Neural cell (in vitro differentiated cells): ENCODE results near the gene PKP1. TPM values are rescaled to one million over a fixed set of nuclear protein-coding genes. Genes with fewer than 3 reads are reported as not detected.

Experiments
- H2AFZ ChIP-seq: fragments of 200-600, 300-800 bp; sonication (generic), shearing (Covaris generic); 2 replicates; pipeline ENCODE4 v1.6.0; 2014; ENCODE audit warnings: low read depth, mild to moderate bottlenecking, antibody characterized with exemption, low read length, moderate library complexity
- H3F3A ChIP-seq: fragments of 200-600 bp; shearing (Covaris generic); 2 replicates; pipeline ENCODE4 v1.6.1; 2016; ENCODE audit warnings: mild to moderate bottlenecking, moderate library complexity, mixed read lengths, antibody characterized with exemption, low read length; ENCODE audit not compliant: insufficient read depth, poor library complexity, severe bottlenecking
- H3K27ac ChIP-seq: fragments of 200-600, 300-800 bp; sonication (generic), shearing (Covaris generic); 2 replicates; pipeline ENCODE4 v1.5.1; 2014; ENCODE audit warnings: mild to moderate bottlenecking, low read length, moderate library complexity
- H3K27me3 ChIP-seq: fragments of 300-800, 200-600 bp; sonication (generic), shearing (Covaris generic); 2 replicates; pipeline ENCODE4 v1.6.0; 2014; ENCODE audit warnings: mild to moderate bottlenecking, low read depth, low read length, moderate library complexity; ENCODE audit not compliant: insufficient read depth
- H3K36me3 ChIP-seq: fragments of 300-800, 200-600 bp; sonication (generic), shearing (Covaris generic); 2 replicates; pipeline ENCODE4 v1.5.1; 2014; ENCODE audit warnings: mild to moderate bottlenecking, antibody characterized with exemption, low read length, moderate library complexity; ENCODE audit not compliant: insufficient read depth
- H3K4me2 ChIP-seq: fragments of 300-800, 200-600 bp; sonication (generic), shearing (Covaris generic); 2 replicates; pipeline ENCODE4 v1.6.0; 2014; ENCODE audit warnings: mild to moderate bottlenecking, low read length
- H3K4me3 ChIP-seq: fragments of 300-800, 200-600 bp; sonication (generic), shearing (Covaris generic); 2 replicates; pipeline ENCODE4 v1.5.1; 2014; ENCODE audit warnings: mild to moderate bottlenecking, low read length, moderate library complexity
- H3K79me2 ChIP-seq: fragments of 200-600 bp; shearing (Covaris generic); replicated peaks from 2 replicates; pipeline ENCODE4 v1.6.0; 2014; ENCODE audit warnings: mild to moderate bottlenecking, low read length, moderate library complexity; ENCODE audit not compliant: insufficient read depth
- H3K9ac ChIP-seq: fragments of 300-800, 200-600 bp; sonication (generic), shearing (Covaris generic); 2 replicates; pipeline ENCODE4 v1.6.1; 2016; ENCODE audit warnings: mild to moderate bottlenecking, low read length, mixed read lengths
- H3K9me2 ChIP-seq: fragments of 200-600 bp; shearing (Covaris generic); 2 replicates; pipeline ENCODE4 v1.6.1; 2016; ENCODE audit warnings: mild to moderate bottlenecking, low read length, mixed read lengths; ENCODE audit not compliant: insufficient read depth
- H3K9me3 ChIP-seq: fragments of 200-600, 300-800 bp; sonication (generic), shearing (Covaris generic); 2 replicates; pipeline ENCODE4 v1.6.1; 2016; ENCODE audit warnings: mild to moderate bottlenecking, mixed run types, low read length, moderate library complexity, mixed read lengths
- H4K20me1 ChIP-seq: fragments of 200-600 bp; shearing (Covaris generic); 2 replicates; pipeline ENCODE4 v1.6.1; 2016; ENCODE audit warnings: mild to moderate bottlenecking, mixed run types; ENCODE audit not compliant: insufficient read depth
- EP300 ChIP-seq: fragments of 450-650 bp; conservative IDR thresholded peaks from 2 replicates; pipeline ENCODE4 v1.6.1; 2014; ENCODE audit warnings: antibody characterized with exemption, mild to moderate bottlenecking, moderate library complexity; ENCODE audit not compliant: poor library complexity, severe bottlenecking
- EZH2 ChIP-seq: fragments of 200-600, 300-800 bp; shearing (Covaris generic), sonication (generic); IDR thresholded peaks from 2 replicates; pipeline ENCODE4 v1.6.1; 2014; ENCODE audit warnings: antibody characterized with exemption, low read length, borderline replicate concordance, mild to moderate bottlenecking; ENCODE audit not compliant: insufficient read depth, poor library complexity, severe bottlenecking
- MXI1 ChIP-seq: fragments of 450-650 bp; conservative IDR thresholded peaks from 2 replicates; pipeline ENCODE4 v1.6.1; 2014; ENCODE audit warnings: antibody characterized with exemption, mild to moderate bottlenecking; ENCODE audit not compliant: poor library complexity, severe bottlenecking
- POLR2AphosphoS5 ChIP-seq: IDR thresholded peaks from 2 replicates; pipeline ENCODE4 v1.6.1; 2012
- RAD21 ChIP-seq: fragments of 450-650 bp; conservative IDR thresholded peaks from 2 replicates; pipeline ENCODE4 v1.6.1; 2014; ENCODE audit warnings: antibody characterized with exemption, mild to moderate bottlenecking, moderate library complexity
- SMC3 ChIP-seq: fragments of 450-650 bp; conservative IDR thresholded peaks from 2 replicates; pipeline ENCODE4 v1.6.1; 2014; ENCODE audit warnings: antibody characterized with exemption, mild to moderate bottlenecking, moderate library complexity; ENCODE audit not compliant: poor library complexity
- TAF1 ChIP-seq: IDR thresholded peaks from 2 replicates; pipeline ENCODE4 v1.6.1; 2012; ENCODE audit warnings: low read depth
- polyA plus RNA-seq: library from polyadenylated mRNA; depleted of rRNA; stranded (reverse); fragments of >200 nt; gene quantifications from 2 replicates; pipeline ENCODE4 v1.2.3, GENCODE V29; 2014
- TF ChIP-seq, protein P1 (sequence below): IDR thresholded peaks from 2 replicates; pipeline ENCODE4 v1.6.1; 2012; ENCODE audit warnings: borderline replicate concordance
- TF ChIP-seq, protein P2 (sequence below): fragments of 450-650 bp; IDR thresholded peaks from 2 replicates; pipeline ENCODE4 v1.5.1; 2014; ENCODE audit warnings: antibody characterized with exemption, mild to moderate bottlenecking, moderate library complexity; ENCODE audit not compliant: poor library complexity, severe bottlenecking

The PKP1 gene
- polyA plus RNA-seq, 1 donor from 2014 or later: not detected

DNA sequence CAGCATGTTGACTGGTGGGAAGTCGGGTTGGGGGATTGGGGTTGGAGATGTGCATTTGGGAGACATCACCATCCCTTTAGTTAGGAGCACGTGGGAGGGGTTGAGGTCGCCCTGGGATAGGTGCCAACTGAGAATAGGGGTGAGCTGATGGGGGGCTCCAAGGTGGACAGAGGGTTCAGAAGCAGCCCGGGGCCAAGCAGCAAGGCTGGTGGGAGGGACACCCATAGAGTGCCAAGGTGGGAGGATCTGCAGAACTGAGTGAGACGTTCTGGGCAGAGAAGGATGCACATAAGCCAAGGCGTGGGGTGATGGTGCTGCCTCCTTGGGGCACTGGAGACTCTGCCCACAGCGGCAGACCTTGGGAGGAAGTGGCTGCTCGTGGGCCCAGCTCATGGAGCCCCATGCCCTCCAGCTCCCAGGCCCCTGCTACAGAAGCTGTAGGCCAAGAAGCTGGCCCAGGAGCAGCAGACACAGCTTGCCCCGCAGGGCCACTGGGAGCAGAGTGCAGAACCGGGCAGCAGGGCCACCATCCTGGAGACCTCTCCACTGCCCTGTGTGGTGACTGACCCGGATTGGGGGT lies 31.4 kb upstream of the PKP1 start:
- no peak overlapping the region for H3K4me3 ChIP-seq
- H3K9me3 ChIP-seq: no peaks in the 10 kb centered on the region
- H3F3A ChIP-seq: no peaks in the 10 kb centered on the region
- H3K9ac ChIP-seq: no peak overlapping the region
- no peaks in the 10 kb centered on the region for H3K79me2 ChIP-seq
- no peak overlapping the region for H3K27ac ChIP-seq
- H2AFZ ChIP-seq: no peak overlapping the region
- H3K4me2 ChIP-seq: no peak overlapping the region
- H3K27me3 ChIP-seq: no peaks in the 10 kb centered on the region
- no peaks in the 10 kb centered on the region for H4K20me1 ChIP-seq
- H3K9me2 ChIP-seq: no peaks in the 10 kb centered on the region
- TF ChIP-seq, protein P1, sequence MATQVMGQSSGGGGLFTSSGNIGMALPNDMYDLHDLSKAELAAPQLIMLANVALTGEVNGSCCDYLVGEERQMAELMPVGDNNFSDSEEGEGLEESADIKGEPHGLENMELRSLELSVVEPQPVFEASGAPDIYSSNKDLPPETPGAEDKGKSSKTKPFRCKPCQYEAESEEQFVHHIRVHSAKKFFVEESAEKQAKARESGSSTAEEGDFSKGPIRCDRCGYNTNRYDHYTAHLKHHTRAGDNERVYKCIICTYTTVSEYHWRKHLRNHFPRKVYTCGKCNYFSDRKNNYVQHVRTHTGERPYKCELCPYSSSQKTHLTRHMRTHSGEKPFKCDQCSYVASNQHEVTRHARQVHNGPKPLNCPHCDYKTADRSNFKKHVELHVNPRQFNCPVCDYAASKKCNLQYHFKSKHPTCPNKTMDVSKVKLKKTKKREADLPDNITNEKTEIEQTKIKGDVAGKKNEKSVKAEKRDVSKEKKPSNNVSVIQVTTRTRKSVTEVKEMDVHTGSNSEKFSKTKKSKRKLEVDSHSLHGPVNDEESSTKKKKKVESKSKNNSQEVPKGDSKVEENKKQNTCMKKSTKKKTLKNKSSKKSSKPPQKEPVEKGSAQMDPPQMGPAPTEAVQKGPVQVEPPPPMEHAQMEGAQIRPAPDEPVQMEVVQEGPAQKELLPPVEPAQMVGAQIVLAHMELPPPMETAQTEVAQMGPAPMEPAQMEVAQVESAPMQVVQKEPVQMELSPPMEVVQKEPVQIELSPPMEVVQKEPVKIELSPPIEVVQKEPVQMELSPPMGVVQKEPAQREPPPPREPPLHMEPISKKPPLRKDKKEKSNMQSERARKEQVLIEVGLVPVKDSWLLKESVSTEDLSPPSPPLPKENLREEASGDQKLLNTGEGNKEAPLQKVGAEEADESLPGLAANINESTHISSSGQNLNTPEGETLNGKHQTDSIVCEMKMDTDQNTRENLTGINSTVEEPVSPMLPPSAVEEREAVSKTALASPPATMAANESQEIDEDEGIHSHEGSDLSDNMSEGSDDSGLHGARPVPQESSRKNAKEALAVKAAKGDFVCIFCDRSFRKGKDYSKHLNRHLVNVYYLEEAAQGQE: no peak
- no peak for TF ChIP-seq POLR2AphosphoS5
- no peak for TF ChIP-seq EP300
- TF ChIP-seq, protein P2, sequence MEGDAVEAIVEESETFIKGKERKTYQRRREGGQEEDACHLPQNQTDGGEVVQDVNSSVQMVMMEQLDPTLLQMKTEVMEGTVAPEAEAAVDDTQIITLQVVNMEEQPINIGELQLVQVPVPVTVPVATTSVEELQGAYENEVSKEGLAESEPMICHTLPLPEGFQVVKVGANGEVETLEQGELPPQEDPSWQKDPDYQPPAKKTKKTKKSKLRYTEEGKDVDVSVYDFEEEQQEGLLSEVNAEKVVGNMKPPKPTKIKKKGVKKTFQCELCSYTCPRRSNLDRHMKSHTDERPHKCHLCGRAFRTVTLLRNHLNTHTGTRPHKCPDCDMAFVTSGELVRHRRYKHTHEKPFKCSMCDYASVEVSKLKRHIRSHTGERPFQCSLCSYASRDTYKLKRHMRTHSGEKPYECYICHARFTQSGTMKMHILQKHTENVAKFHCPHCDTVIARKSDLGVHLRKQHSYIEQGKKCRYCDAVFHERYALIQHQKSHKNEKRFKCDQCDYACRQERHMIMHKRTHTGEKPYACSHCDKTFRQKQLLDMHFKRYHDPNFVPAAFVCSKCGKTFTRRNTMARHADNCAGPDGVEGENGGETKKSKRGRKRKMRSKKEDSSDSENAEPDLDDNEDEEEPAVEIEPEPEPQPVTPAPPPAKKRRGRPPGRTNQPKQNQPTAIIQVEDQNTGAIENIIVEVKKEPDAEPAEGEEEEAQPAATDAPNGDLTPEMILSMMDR: no peak
- no peak for TF ChIP-seq TAF1
- TF ChIP-seq EZH2: no peak
- no peak for TF ChIP-seq SMC3
- TF ChIP-seq RAD21: no peak
- no peak for TF ChIP-seq MXI1
- H3K36me3 ChIP-seq: no peaks in the 10 kb centered on the region

DNA sequence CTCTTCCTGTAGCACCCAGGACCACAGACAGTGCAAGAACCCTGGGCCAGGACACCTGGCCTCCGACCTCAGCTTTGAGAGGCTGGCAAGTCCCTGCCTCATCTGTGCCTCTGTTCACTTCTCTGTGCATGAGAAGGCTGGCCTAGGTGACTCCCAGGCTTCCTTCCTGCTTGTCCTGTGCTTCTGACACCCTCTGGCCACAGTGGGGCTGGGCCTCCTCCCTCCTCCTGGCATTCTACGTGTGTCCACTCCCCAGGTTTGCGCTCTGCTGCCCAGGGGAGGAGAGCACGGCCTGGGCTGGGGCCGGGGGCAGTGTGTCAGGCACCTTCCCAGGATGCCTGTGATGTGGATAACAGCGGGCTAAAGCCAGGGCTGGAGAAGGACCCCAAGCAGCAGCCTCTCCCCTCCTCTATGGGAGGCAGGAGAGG lies 30.3 kb upstream of the PKP1 start:
- no peaks in the 10 kb centered on the region for H3K9me2 ChIP-seq
- H2AFZ ChIP-seq: no peak overlapping the region
- TF ChIP-seq EP300: no peak
- no peak for TF ChIP-seq RAD21
- TF ChIP-seq, protein P2: no peak
- no peak for TF ChIP-seq SMC3
- no peak for TF ChIP-seq POLR2AphosphoS5
- TF ChIP-seq MXI1: no peak
- no peak for TF ChIP-seq EZH2
- TF ChIP-seq TAF1: no peak
- TF ChIP-seq, protein P1: no peak
- H3K79me2 ChIP-seq: no peaks in the 10 kb centered on the region
- no peaks in the 10 kb centered on the region for H3K27me3 ChIP-seq
- no peak overlapping the region for H3K9ac ChIP-seq
- no peak overlapping the region for H3K27ac ChIP-seq
- no peaks in the 10 kb centered on the region for H3F3A ChIP-seq
- H3K4me2 ChIP-seq: no peak overlapping the region
- no peaks in the 10 kb centered on the region for H3K9me3 ChIP-seq
- H3K4me3 ChIP-seq: no peak overlapping the region
- no peaks in the 10 kb centered on the region for H4K20me1 ChIP-seq
- no peaks in the 10 kb centered on the region for H3K36me3 ChIP-seq
